ENCODE measurements around the gene DMD. TPM values are rescaled to one million over a fixed set of nuclear protein-coding genes. Genes with fewer than 3 reads are reported as not detected.

DMD gene
- total and polyA plus RNA-seq, 9 donors: 14.0 to 70.5 (median 37.6) TPM

- H3K4me3 ChIP-seq: no peak overlapping the region
- H3K27ac ChIP-seq: no peak overlapping the region
- DNase-seq: no peak
- H3K36me3 ChIP-seq: no peaks in the 10 kb centered on the region
- no peaks in the 10 kb centered on the region for H3K9me3 ChIP-seq
- intact Hi-C loops (cut with DNase I): no loop called here
- H3K27me3 ChIP-seq: no peaks in the 10 kb centered on the region
- no peaks in the 10 kb centered on the region for H3K4me1 ChIP-seq (ENCODE audit: insufficient read depth)
- WGBS, 3 donors: 60 to 64% (median 61%) methylated on average over 7 of the region's 7 CpGs
- TF ChIP-seq EP300 (IDR thresholded peaks at IDR 0.05) (no peak), POLR2A (IDR thresholded peaks at IDR 0.05) (no peak)
- TF ChIP-seq, protein P1, sequence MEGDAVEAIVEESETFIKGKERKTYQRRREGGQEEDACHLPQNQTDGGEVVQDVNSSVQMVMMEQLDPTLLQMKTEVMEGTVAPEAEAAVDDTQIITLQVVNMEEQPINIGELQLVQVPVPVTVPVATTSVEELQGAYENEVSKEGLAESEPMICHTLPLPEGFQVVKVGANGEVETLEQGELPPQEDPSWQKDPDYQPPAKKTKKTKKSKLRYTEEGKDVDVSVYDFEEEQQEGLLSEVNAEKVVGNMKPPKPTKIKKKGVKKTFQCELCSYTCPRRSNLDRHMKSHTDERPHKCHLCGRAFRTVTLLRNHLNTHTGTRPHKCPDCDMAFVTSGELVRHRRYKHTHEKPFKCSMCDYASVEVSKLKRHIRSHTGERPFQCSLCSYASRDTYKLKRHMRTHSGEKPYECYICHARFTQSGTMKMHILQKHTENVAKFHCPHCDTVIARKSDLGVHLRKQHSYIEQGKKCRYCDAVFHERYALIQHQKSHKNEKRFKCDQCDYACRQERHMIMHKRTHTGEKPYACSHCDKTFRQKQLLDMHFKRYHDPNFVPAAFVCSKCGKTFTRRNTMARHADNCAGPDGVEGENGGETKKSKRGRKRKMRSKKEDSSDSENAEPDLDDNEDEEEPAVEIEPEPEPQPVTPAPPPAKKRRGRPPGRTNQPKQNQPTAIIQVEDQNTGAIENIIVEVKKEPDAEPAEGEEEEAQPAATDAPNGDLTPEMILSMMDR (IDR thresholded peaks at IDR 0.05): no peak
Observed at GRCh38 chrX:31527455-31528126, 1683.8 kb downstream of the DMD start.

- no peaks in the 10 kb centered on the region for H3K4me1 ChIP-seq (ENCODE audit: insufficient read depth)
- H3K9me3 ChIP-seq: no peaks in the 10 kb centered on the region
- H3K4me3 ChIP-seq: no peak overlapping the region
- 52 to 60% (median 55%) methylated on average over 7 of the region's 7 CpGs for WGBS, 3 donors
- no peaks in the 10 kb centered on the region for H3K27me3 ChIP-seq
- no peaks in the 10 kb centered on the region for H3K36me3 ChIP-seq
- no peak overlapping the region for H3K27ac ChIP-seq
- no peak for DNase-seq
- intact Hi-C loops (cut with DNase I): no loop called here
- TF ChIP-seq EP300 (IDR thresholded peaks at IDR 0.05) (no peak), POLR2A (IDR thresholded peaks at IDR 0.05) (no peak)
- TF ChIP-seq, protein P1 (IDR thresholded peaks at IDR 0.05): no peak
Observed at GRCh38 chrX:31523884-31524536, 1687.3 kb downstream of the DMD start.

- Histone ChIP-seq H3K27me3 (no peaks in the 10 kb centered on the region), H3K4me3 (no peak overlapping the region), H3K4me1 (ENCODE audit: insufficient read depth) (no peaks in the 10 kb centered on the region), H3K27ac (no peak overlapping the region), H3K36me3 (no peaks in the 10 kb centered on the region), H3K9me3 (no peaks in the 10 kb centered on the region)
- intact Hi-C loops (cut with DNase I): no loop called here
- TF ChIP-seq POLR2A (IDR thresholded peaks at IDR 0.05) (no peak), EP300 (IDR thresholded peaks at IDR 0.05) (no peak)
- TF ChIP-seq, protein P1 (IDR thresholded peaks at IDR 0.05): no peak
- WGBS, 3 donors: 79 to 81% (median 81%) methylated on average over 7 of the region's 7 CpGs
- no peak for DNase-seq
Observed at GRCh38 chrX:31522760-31523159, 1688.6 kb downstream of the DMD start.

DNA sequence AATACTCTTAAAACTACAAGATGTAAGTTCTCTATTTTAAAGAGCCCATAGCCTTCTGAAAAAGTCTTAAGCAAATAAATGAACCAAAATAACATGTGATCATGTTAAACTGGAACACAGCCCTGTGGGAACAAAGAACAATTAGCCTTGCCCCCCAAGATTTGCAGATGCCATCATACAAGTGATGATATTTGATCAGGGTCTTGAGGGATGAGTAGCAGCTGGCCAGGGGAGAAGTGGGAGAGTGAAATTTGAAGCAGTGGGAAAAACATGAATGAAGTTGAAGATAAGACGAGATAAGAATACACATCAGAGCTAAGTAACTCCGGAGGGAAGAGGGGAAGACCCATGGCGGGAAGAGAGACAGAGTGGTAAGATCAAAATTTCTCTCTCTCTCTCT, 1689.4 kb downstream of the DMD start:
- Histone ChIP-seq H3K36me3 (no peaks in the 10 kb centered on the region), H3K4me1 (ENCODE audit: insufficient read depth) (no peaks in the 10 kb centered on the region), H3K9me3 (no peaks in the 10 kb centered on the region), H3K4me3 (no peak overlapping the region), H3K27me3 (no peaks in the 10 kb centered on the region), H3K27ac (no peak overlapping the region)
- intact Hi-C loops (cut with DNase I): no loop called here
- no peak for TF ChIP-seq POLR2A (IDR thresholded peaks at IDR 0.05)
- TF ChIP-seq EP300 (IDR thresholded peaks at IDR 0.05): no peak
- TF ChIP-seq, protein P1 (IDR thresholded peaks at IDR 0.05): no peak
- DNase-seq: no peak
- 53 to 61% (median 55%) methylated on average over 3 of the region's 3 CpGs for WGBS, 3 donors

Data from ovary (tissue), 9 donors.